ENCODE results near the gene LILRA5.

Gene LILRA5

GRCh38 chr19:54352546-54352945 lies 39.6 kb upstream of the LILRA5 start:
- TF ChIP-seq CTCF (conservative IDR thresholded peaks at IDR 0.05): no peak
- no peak overlapping the region for H3K27ac ChIP-seq

- H3K27ac ChIP-seq: no peak overlapping the region
- no peak for TF ChIP-seq CTCF (conservative IDR thresholded peaks at IDR 0.05)
These were observed 39.1 kb upstream of the LILRA5 start for GRCh38 chr19:54352041-54352440.

- TF ChIP-seq CTCF (conservative IDR thresholded peaks at IDR 0.05): no peak
- H3K27ac ChIP-seq: no peak overlapping the region
These were observed 38.5 kb upstream of the LILRA5 start for GRCh38 chr19:54351474-54351873.

GRCh38 chr19:54345938-54346386 lies 33.0 kb upstream of the LILRA5 start:
- no peak overlapping the region for H3K27ac ChIP-seq
- TF ChIP-seq CTCF (conservative IDR thresholded peaks at IDR 0.05): no peak

GRCh38 chr19:54343868-54344267 lies 30.9 kb upstream of the LILRA5 start:
- H3K27ac ChIP-seq: no peak overlapping the region
- no peak for TF ChIP-seq CTCF (conservative IDR thresholded peaks at IDR 0.05)

GRCh38 chr19:54341295-54341694 lies 28.3 kb upstream of the LILRA5 start:
- TF ChIP-seq CTCF (conservative IDR thresholded peaks at IDR 0.05): no peak
- no peak overlapping the region for H3K27ac ChIP-seq

GRCh38 chr19:54339646-54340358 lies 26.8 kb upstream of the LILRA5 start:
- no peak overlapping the region for H3K27ac ChIP-seq
- no peak for TF ChIP-seq CTCF (conservative IDR thresholded peaks at IDR 0.05)
